Uterus (tissue), 2 donors: Measurements from ENCODE around the gene SHB.

ENCODE experiments used
- CTCF ChIP-seq, 4 experiments: fragments of 200-600 bp in 2 of 4; fragments of 450-650 bp in 2 of 4; sonication (generic) in 2 of 4; IDR thresholded peaks; one replicate each; pipeline ENCODE4 v1.5.1; 2016 to 2019; ENCODE audit warnings: antibody characterized with exemption in 4 of 4, mild to moderate bottlenecking in 2 of 4, moderate library complexity in 1 of 4
- POLR2A ChIP-seq, 2 donors: fragments of 450-650 bp; IDR thresholded peaks; one replicate each; pipeline ENCODE4 v1.6.1; 2016; ENCODE audit warnings: antibody characterized with exemption in 2 of 2, mild to moderate bottlenecking in 1 of 2, moderate library complexity in 1 of 2

DNA sequence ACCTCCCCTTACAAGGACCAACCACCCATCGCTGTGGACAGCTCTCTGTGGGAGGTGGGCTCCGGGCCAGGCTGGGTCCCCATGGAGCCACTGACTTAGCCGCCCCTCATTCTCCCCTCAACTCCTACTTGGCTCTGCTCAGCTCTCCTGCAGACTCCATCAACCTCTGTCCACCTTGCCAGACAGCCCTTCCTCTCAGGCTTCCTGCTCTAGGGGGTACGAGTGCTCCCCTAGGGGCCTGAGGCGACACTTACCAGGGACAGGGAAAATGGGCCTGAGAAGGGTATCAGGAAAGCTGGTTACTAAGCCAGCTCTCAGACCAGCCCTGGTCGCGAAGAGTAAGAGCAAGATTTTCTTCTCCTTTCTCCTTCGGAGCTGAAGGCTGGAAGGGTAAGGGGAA lies 43.9 kb downstream of the SHB start:
- TF ChIP-seq CTCF (IDR thresholded peaks at IDR 0.05): no peak
- no peak for TF ChIP-seq POLR2A (IDR thresholded peaks at IDR 0.05)
